SK-N-SH (cell line): ENCODE data around the gene C9orf50. TPM values are rescaled to one million over a fixed set of nuclear protein-coding genes. Genes with fewer than 3 reads are reported as not detected.

ENCODE experiments used
- CTCF ChIA-PET: fragments of 300-600, 350-600 bp; formaldehyde crosslinking; extraction: SDS; loops from one replicate; lab custom pipeline; 2021; lab: Yijun Ruan, JAX
- POLR2A ChIA-PET: fragments of 350-600 bp; sonication (Branson Sonifier 250); formaldehyde crosslinking; extraction: SDS; loops from one replicate; lab custom pipeline; 2020; ENCODE audit warnings: antibody characterized with exemption, inconsistent platforms; lab: Yijun Ruan, JAX
- DNase-seq: peaks from one replicate; pipeline ENCODE4 v3.0.0; 2012
- H2AFZ ChIP-seq: fragments of 200-600 bp; sonication (generic); 2 replicates; pipeline ENCODE4 v1.8.1; 2016; ENCODE audit warnings: antibody characterized with exemption, mild to moderate bottlenecking, low read depth
- H3F3A ChIP-seq: fragments of 200-600 bp; sonication (generic); replicated peaks from 2 replicates; pipeline ENCODE3; 2016; ENCODE audit warnings: antibody characterized with exemption, mild to moderate bottlenecking; ENCODE audit not compliant: insufficient read depth
- H3K27ac ChIP-seq, 2 experiments: fragments of 200-500 bp in 1 of 2; fragments of 200-600 bp in 1 of 2; sonication (Bioruptor generic) in 1 of 2; sonication (generic), shearing (Covaris generic) in 1 of 2; 2 replicates each; pipeline versions ENCODE4 v1.5.1 to v1.6.1; 2014 to 2016; ENCODE audit warnings: low read depth in 2 of 2, inconsistent platforms in 1 of 2, low read length in 1 of 2, mild to moderate bottlenecking in 1 of 2, mixed read lengths in 1 of 2
- H3K27me3 ChIP-seq: fragments of 200-600 bp; sonication (generic), shearing (Covaris generic); 2 replicates; pipeline ENCODE4 v1.6.1; 2016; ENCODE audit warnings: mixed run types; ENCODE audit not compliant: insufficient read depth
- H3K36me3 ChIP-seq, 2 experiments: fragments of 200-500 bp in 1 of 2; fragments of 200-600 bp in 1 of 2; sonication (Bioruptor generic) in 1 of 2; sonication (generic) in 1 of 2; replicated peaks in 1 of 2; 2 replicates each; pipeline versions ENCODE3 to v1.5.1; 2014 to 2016; ENCODE audit warnings: low read length in 1 of 2, mild to moderate bottlenecking in 1 of 2; ENCODE audit not compliant: insufficient read depth in 2 of 2, control insufficient read depth in 1 of 2
- H3K4me1 ChIP-seq, 2 experiments: fragments of 200-500 bp in 1 of 2; fragments of 200-600 bp in 1 of 2; sonication (Bioruptor generic) in 1 of 2; sonication (generic), shearing (Covaris generic) in 1 of 2; 2 replicates each; pipeline versions ENCODE4 v1.5.1 to v1.6.1; 2014 to 2016; ENCODE audit warnings: low read depth in 1 of 2, low read length in 1 of 2, mixed run types in 1 of 2; ENCODE audit not compliant: insufficient read depth in 2 of 2, control insufficient read depth in 1 of 2
- H3K4me2 ChIP-seq: fragments of 200-600 bp; sonication (generic), shearing (Covaris generic); 2 replicates; pipeline ENCODE4 v1.6.1; 2017; ENCODE audit warnings: mixed run types
- H3K4me3 ChIP-seq, 2 experiments: fragments of 200-500 bp in 1 of 2; fragments of 200-600 bp in 1 of 2; sonication (Bioruptor generic) in 1 of 2; sonication (generic), shearing (Covaris generic) in 1 of 2; 2 replicates each; pipeline versions ENCODE4 v1.5.1 to v1.8.1; 2014 to 2016; ENCODE audit warnings: low read depth in 2 of 2, inconsistent platforms in 1 of 2, low read length in 1 of 2, mild to moderate bottlenecking in 1 of 2, mixed read lengths in 1 of 2, moderate library complexity in 1 of 2
- H3K79me2 ChIP-seq: fragments of 200-600 bp; sonication (generic); 2 replicates; pipeline ENCODE4 v1.8.1; 2017; ENCODE audit warnings: mild to moderate bottlenecking; ENCODE audit not compliant: insufficient read depth
- H3K9ac ChIP-seq: fragments of 200-600 bp; sonication (generic); 2 replicates; pipeline ENCODE4 v1.6.1; 2017; ENCODE audit warnings: mixed run types
- H3K9me2 ChIP-seq: fragments of 200-600 bp; sonication (generic); 2 replicates; pipeline ENCODE4 v1.6.1; 2017; ENCODE audit warnings: mixed run types
- H3K9me3 ChIP-seq: fragments of 200-600 bp; sonication (generic); 2 replicates; pipeline ENCODE4 v1.6.1; 2017; ENCODE audit warnings: mixed run types, mild to moderate bottlenecking, moderate library complexity
- H4K20me1 ChIP-seq: fragments of 200-600 bp; sonication (generic); 2 replicates; pipeline ENCODE4 v1.6.1; 2017; ENCODE audit warnings: mild to moderate bottlenecking, mixed run types; ENCODE audit not compliant: insufficient read depth
- CHD2 ChIP-seq: fragments of 150-350 bp; IDR thresholded peaks from 2 replicates; pipeline ENCODE4 v1.6.1; 2018; ENCODE audit warnings: low read length; ENCODE audit not compliant: partially characterized antibody
- EP300 ChIP-seq, 2 experiments: IDR thresholded peaks; 2 replicates each; pipeline versions ENCODE4 v1.4.0 to v1.6.1; 2012; ENCODE audit warnings: borderline replicate concordance in 1 of 2, low read depth in 1 of 2, low read length in 1 of 2
- EZH2phosphoT487 ChIP-seq: fragments of 200-600 bp; sonication (generic); IDR thresholded peaks from 2 replicates; pipeline ENCODE4 v1.6.1; 2017; ENCODE audit warnings: low read depth, mixed run types, mild to moderate bottlenecking, antibody characterized with exemption, moderate library complexity, borderline replicate concordance
- FOSL2 ChIP-seq: IDR thresholded peaks from 2 replicates; pipeline ENCODE4 v1.4.0; 2012; ENCODE audit warnings: low read depth, mild to moderate bottlenecking, moderate library complexity, borderline replicate concordance
- FOXJ3 ChIP-seq: sonication (generic); formaldehyde crosslinking; IDR thresholded peaks from 2 replicates; pipeline ENCODE4 v1.5.1; 2020; ENCODE audit warnings: mild to moderate bottlenecking, missing genetic modification reagents
- GABPA ChIP-seq: IDR thresholded peaks from 2 replicates; pipeline ENCODE4 v1.4.0; 2012; ENCODE audit warnings: low read depth, mild to moderate bottlenecking
- JUND ChIP-seq: IDR thresholded peaks from 2 replicates; pipeline ENCODE4 v1.4.0; 2012
- MAX ChIP-seq: IDR thresholded peaks from 2 replicates; pipeline ENCODE4 v1.4.0; 2012; ENCODE audit warnings: low read depth
- MEF2A ChIP-seq: IDR thresholded peaks from 2 replicates; pipeline ENCODE4 v1.4.0; 2012; ENCODE audit warnings: low read depth, borderline replicate concordance
- NFIC ChIP-seq: IDR thresholded peaks from 2 replicates; pipeline ENCODE4 v1.4.0; 2012; ENCODE audit warnings: borderline replicate concordance
- PBX3 ChIP-seq: IDR thresholded peaks from 2 replicates; pipeline ENCODE4; 2012
- SMC3 ChIP-seq: IDR thresholded peaks from 2 replicates; pipeline ENCODE4 v1.6.1; 2012; ENCODE audit warnings: low read depth, low read length, improper control_type of control experiment
- TCF12 ChIP-seq: IDR thresholded peaks from 2 replicates; pipeline ENCODE4 v1.4.0; 2012
- USF1 ChIP-seq: IDR thresholded peaks from 2 replicates; pipeline ENCODE4 v1.4.0; 2012; ENCODE audit warnings: low read depth, borderline replicate concordance
- ZBTB33 ChIP-seq: IDR thresholded peaks from 2 replicates; pipeline ENCODE4 v1.4.0; 2012; ENCODE audit warnings: low read depth, borderline replicate concordance
- WGBS: methylation state at CpG from one replicate; pipeline ENCODE4 v1.1.6; 2017; ENCODE audit warnings: low lambda C conversion rate; 5-methylcytosine and 5-hydroxymethylcytosine counted together
- polyA plus RNA-seq, 3 experiments: library from polyadenylated mRNA; depleted of rRNA; stranded (reverse); fragments of >200 nt; gene quantifications; 2 replicates each; pipeline ENCODE4 v1.2.3, GENCODE V29; 2012

C9orf50 gene
- polyA plus RNA-seq, 1 of the 3 experiments (the other 2 are of a cell fraction) = 0.30 TPM

- H3K27me3 ChIP-seq = no peaks in the 10 kb centered on the region
- no peak overlapping the region for H2AFZ ChIP-seq
- POLR2A ChIA-PET = interaction anchor here (0.5 to 1.9 kb wide), 5 partner anchors 36 to 480 kb away, joined by 3 to 6 read pairs (median 4); no protein-coding TSS in a partner anchor
- 92% methylated on average over 14 of the region's 15 CpGs for WGBS
- CTCF ChIA-PET = interaction anchor here (0.9 to 15.6 kb wide), 7 partner anchors 8 to 475 kb away, joined by 3 to 235 read pairs (median 6); partner anchors contain the start of gene IER5L
- H3K9ac ChIP-seq = no peak overlapping the region
- no peaks in the 10 kb centered on the region for H3K9me2 ChIP-seq
- no peak for TF ChIP-seq FOXJ3 (CRISPR knock-in tag)
- TF ChIP-seq PBX3 = no peak
- TF ChIP-seq MEF2A = no peak
- TF ChIP-seq EP300 (IDR thresholded peaks at IDR 0.05; ENCODE audit: borderline replicate concordance in 1 of 2, low read depth in 1 of 2, low read length in 1 of 2) = no peak
- no peak for TF ChIP-seq ZBTB33
- no peak for TF ChIP-seq MAX
- TF ChIP-seq SMC3 = no peak
- TF ChIP-seq JUND = no peak
- no peak for TF ChIP-seq NFIC
- no peak for TF ChIP-seq TCF12
- no peak for TF ChIP-seq CHD2
- TF ChIP-seq GABPA = no peak
- no peak for TF ChIP-seq USF1
- TF ChIP-seq FOSL2 = no peak
- no peak for TF ChIP-seq EZH2phosphoT487
- TF ChIP-seq, all 33 proteins: peak for 0
- Histone ChIP-seq H3K79me2 (no peaks in the 10 kb centered on the region), H4K20me1 (no peaks in the 10 kb centered on the region), H3K9me3 (no peaks in the 10 kb centered on the region), H3K4me2 (no peak overlapping the region), H3K4me1 (peaks cover 4 to 29% of the 10 kb centered on the region in 2 experiments; a peak in 2 of 4 replicates), H3K4me3 (no peak overlapping the region), H3K27ac (no peak overlapping the region), H3K36me3 (no peaks in the 10 kb centered on the region), H3F3A (peaks cover 6% of the 10 kb centered on the region)
- DNase-seq = no peak
Observed at GRCh38 chr9:129606161-129607026, 14.5 kb downstream of the C9orf50 start.
